Natural killer cell (primary cell): Measurements from ENCODE around the gene RMI2. TPM values are rescaled to one million over a fixed set of nuclear protein-coding genes. Genes with fewer than 3 reads are reported as not detected.

Source experiments
- ATAC-seq, 3 donors: fragments of 150-1000 bp in 2 of 3; fragments of 200-7000 bp in 1 of 3; cut with Tn5 transposase; 1 replicate in 1 of 3; 2 replicates in 2 of 3; pipeline ENCODE4 v1.10.0; 2021; ENCODE audit warnings: mild to moderate bottlenecking in 2 of 3, moderate library complexity in 2 of 3
- DNase-seq, 2 donors: peaks; one replicate each; pipeline versions ENCODE4 v3.0.0 to v3.0.0-alpha.2; 2013 to 2021; ENCODE audit warnings: mixed read lengths in 1 of 2
- H3K27ac ChIP-seq: one replicate; pipeline ENCODE4 v1.5.1; 2013; ENCODE audit warnings: mild to moderate bottlenecking, low read length
- H3K27me3 ChIP-seq: one replicate; pipeline ENCODE4 v1.6.1; 2013; ENCODE audit warnings: low read length; ENCODE audit not compliant: control insufficient read depth, insufficient read depth
- H3K36me3 ChIP-seq: one replicate; pipeline ENCODE4 v1.6.1; 2013; ENCODE audit warnings: low read length; ENCODE audit not compliant: control insufficient read depth, insufficient read depth
- H3K4me1 ChIP-seq: one replicate; pipeline ENCODE4 v1.6.1; 2013; ENCODE audit warnings: low read length; ENCODE audit not compliant: control insufficient read depth, insufficient read depth
- H3K4me3 ChIP-seq: one replicate; pipeline ENCODE4 v1.5.1; 2013; ENCODE audit warnings: low read length
- H3K9me3 ChIP-seq: one replicate; pipeline ENCODE4 v1.6.1; 2013; ENCODE audit warnings: low read length; ENCODE audit not compliant: control insufficient read depth, insufficient read depth
- H3K27ac Mint-ChIP-seq, 2 donors: one replicate each; pipeline ENCODE4 v1.8.0; 2022; ENCODE audit warnings: mild to moderate bottlenecking in 2 of 2, mixed read lengths in 2 of 2, moderate library complexity in 1 of 2
- H3K27me3 Mint-ChIP-seq, 2 donors: one replicate each; pipeline ENCODE4 v1.8.0; 2022; ENCODE audit warnings: low read depth in 2 of 2, mixed read lengths in 2 of 2
- H3K36me3 Mint-ChIP-seq: one replicate; pipeline ENCODE4 v1.8.0; 2022; ENCODE audit warnings: mixed read lengths
- H3K4me1 Mint-ChIP-seq, 2 donors: one replicate each; pipeline ENCODE4 v1.8.0; 2022; ENCODE audit warnings: mixed read lengths in 2 of 2
- H3K4me3 Mint-ChIP-seq: one replicate; pipeline ENCODE4 v1.8.0; 2022; ENCODE audit warnings: mild to moderate bottlenecking, moderate library complexity, mixed read lengths
- H3K9me3 Mint-ChIP-seq, 2 donors: one replicate each; pipeline ENCODE4 v1.8.0; 2022; ENCODE audit warnings: mixed read lengths in 2 of 2
- WGBS: methylation state at CpG from one replicate; pipeline ENCODE4 v1.1.7; 2013; ENCODE audit warnings: missing lambda C conversion rate; ENCODE audit not compliant: insufficient coverage; 5-methylcytosine and 5-hydroxymethylcytosine counted together
- intact Hi-C: fragments of 100-400 bp; cut with micrococcal nuclease; formaldehyde crosslinking; loops from one replicate; pipeline ENCODE4 v1.14.2; 2022
- total RNA-seq, 4 donors: library from RNA; stranded (reverse); fragments of 120-200 nt in 1 of 4; gene quantifications; one replicate each; pipeline versions ENCODE4 v1.2.3 to v1.2.4, GENCODE V29; 2013 to 2022
- TF ChIP-seq, protein P1 (sequence below): fragments of 200-600 bp; IDR thresholded peaks from one replicate; pipeline ENCODE4 v1.8.0; 2022; ENCODE audit warnings: antibody characterized with exemption

The RMI2 gene
- total RNA-seq, 3 donors from 2014 or later (not counting 1 experiment from before 2014, with no cell fraction given) = 0.83 to 1.1 (median 0.93) TPM

DNA sequence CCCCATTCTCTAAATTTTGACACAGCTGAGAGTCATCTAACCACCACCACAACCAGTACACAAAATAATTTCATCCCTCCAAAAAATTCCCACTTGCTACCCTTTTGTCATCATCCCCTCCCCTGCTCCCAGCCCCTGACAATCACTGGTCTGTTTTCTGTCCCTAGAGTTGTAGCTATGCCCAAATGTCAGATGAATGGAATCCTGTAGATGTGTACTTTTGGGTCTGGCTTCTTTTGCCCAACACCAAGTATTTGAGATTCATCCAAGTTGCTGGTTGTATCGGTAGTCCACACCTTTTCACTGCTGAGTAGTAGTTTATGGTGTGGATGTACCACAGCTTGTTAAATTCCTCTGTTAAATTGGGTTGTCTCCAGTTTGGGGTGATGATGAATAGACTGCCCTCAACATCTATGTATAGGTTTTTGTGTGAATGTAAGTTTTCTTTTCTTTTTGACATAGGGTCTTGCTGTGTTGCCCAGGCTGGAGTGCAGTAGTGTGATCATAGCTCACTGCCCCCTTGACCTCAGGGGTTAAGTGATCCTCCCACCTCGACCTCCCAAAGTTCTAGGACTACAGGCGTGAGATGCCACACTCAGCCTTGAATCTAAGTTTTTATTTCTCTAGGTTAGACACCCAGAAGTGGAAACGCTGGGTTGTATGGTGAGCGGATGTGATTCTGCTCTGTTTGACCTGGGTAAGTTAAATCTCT, 14.6 kb upstream of the RMI2 start:
- peaks cover 38 to 53% of the 10 kb centered on the region in 2 donors for H3K27me3 Mint-ChIP-seq
- peaks cover 10% of the 10 kb centered on the region for H3K27me3 ChIP-seq
- no peak overlapping the region for H3K4me3 Mint-ChIP-seq
- WGBS = 94% methylated on average over 5 of the region's 5 CpGs
- no peak overlapping the region for H3K27ac Mint-ChIP-seq
- H3K9me3 ChIP-seq = peaks cover 7% of the 10 kb centered on the region
- H3K4me3 ChIP-seq = no peak overlapping the region
- DNase-seq (no peak), ATAC-seq (no peak)
- H3K36me3 Mint-ChIP-seq = no peaks in the 10 kb centered on the region
- H3K4me1 Mint-ChIP-seq = peaks cover 19 to 23% of the 10 kb centered on the region in 2 donors
- no peaks in the 10 kb centered on the region for H3K9me3 Mint-ChIP-seq
- H3K36me3 ChIP-seq = no peaks in the 10 kb centered on the region
- peaks cover 32% of the 10 kb centered on the region for H3K4me1 ChIP-seq
- intact Hi-C loops = no loop called here
- TF ChIP-seq, protein P1, sequence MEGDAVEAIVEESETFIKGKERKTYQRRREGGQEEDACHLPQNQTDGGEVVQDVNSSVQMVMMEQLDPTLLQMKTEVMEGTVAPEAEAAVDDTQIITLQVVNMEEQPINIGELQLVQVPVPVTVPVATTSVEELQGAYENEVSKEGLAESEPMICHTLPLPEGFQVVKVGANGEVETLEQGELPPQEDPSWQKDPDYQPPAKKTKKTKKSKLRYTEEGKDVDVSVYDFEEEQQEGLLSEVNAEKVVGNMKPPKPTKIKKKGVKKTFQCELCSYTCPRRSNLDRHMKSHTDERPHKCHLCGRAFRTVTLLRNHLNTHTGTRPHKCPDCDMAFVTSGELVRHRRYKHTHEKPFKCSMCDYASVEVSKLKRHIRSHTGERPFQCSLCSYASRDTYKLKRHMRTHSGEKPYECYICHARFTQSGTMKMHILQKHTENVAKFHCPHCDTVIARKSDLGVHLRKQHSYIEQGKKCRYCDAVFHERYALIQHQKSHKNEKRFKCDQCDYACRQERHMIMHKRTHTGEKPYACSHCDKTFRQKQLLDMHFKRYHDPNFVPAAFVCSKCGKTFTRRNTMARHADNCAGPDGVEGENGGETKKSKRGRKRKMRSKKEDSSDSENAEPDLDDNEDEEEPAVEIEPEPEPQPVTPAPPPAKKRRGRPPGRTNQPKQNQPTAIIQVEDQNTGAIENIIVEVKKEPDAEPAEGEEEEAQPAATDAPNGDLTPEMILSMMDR = no peak
- no peak overlapping the region for H3K27ac ChIP-seq

DNA sequence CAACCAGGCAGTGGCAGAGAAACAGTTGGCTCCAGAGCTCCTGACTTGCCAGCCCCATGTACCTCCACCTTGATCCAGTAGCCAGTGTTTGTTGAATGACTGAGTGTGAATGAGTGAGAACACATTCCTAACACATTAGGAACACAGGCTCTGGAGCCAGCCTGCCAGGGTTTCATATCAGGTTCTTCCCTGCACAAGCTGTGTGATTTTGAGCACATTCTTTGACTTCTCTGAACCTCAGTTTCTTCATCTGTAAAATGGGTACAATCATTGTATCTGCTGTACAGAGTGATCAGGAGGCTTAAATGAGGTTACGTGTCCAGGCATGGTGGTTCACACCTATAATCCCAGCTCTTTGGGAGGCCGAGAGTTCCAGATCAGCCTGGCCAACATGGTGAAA, 13.3 kb upstream of the RMI2 start:
- H3K27ac Mint-ChIP-seq = no peak overlapping the region

DNA sequence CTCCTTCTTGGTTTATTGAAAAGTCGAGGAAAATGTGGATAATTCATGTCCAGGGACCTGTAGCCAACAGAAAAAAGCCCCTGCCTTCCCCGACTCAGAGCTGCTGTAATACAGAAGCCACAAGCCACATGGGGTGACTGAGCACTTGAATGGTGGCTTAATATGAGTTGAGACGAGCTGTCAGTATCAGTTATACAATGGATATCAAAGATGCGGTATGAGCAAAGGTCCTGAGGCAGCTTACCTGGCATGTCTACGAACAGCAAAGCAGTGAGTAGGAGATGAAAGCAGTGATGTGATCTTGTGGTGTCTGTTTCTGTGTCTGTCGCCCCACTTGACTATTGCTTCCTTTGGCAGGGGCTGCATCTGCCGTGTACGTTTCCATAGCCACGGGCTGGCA, 12.2 kb upstream of the RMI2 start:
- WGBS = 82% methylated on average over 8 of the region's 9 CpGs
- ATAC-seq = no peak
- peaks cover 12% of the 10 kb centered on the region in 2 donors for H3K4me1 Mint-ChIP-seq

More for the DNA sequence above, 13.3 kb upstream of the RMI2 start:
- TF ChIP-seq, protein P1 = no peak
- peaks cover 34 to 48% of the 10 kb centered on the region in 2 donors for H3K27me3 Mint-ChIP-seq
- H3K4me3 Mint-ChIP-seq = no peak overlapping the region
- Histone ChIP-seq H3K36me3 (no peaks in the 10 kb centered on the region), H3K4me3 (no peak overlapping the region), H3K27ac (no peak overlapping the region), H3K27me3 (peaks cover 7% of the 10 kb centered on the region), H3K9me3 (peaks cover 4% of the 10 kb centered on the region), H3K4me1 (peaks cover 25% of the 10 kb centered on the region)
- H3K4me1 Mint-ChIP-seq = peaks cover 19 to 20% of the 10 kb centered on the region in 2 donors
- no peak for ATAC-seq
- H3K9me3 Mint-ChIP-seq = no peaks in the 10 kb centered on the region
- WGBS = 90% methylated on average over 2 of the region's 2 CpGs
- no peak for DNase-seq
- intact Hi-C loops = no loop called here
- no peaks in the 10 kb centered on the region for H3K36me3 Mint-ChIP-seq

More for the DNA sequence above, 12.2 kb upstream of the RMI2 start:
- intact Hi-C loops = no loop called here
- no peaks in the 10 kb centered on the region for H3K36me3 Mint-ChIP-seq
- TF ChIP-seq, protein P1 = no peak
- Histone ChIP-seq H3K4me3 (no peak overlapping the region), H3K27ac (no peak overlapping the region), H3K4me1 (peaks cover 14% of the 10 kb centered on the region), H3K36me3 (no peaks in the 10 kb centered on the region), H3K9me3 (no peaks in the 10 kb centered on the region), H3K27me3 (peaks cover 2% of the 10 kb centered on the region)
- no peaks in the 10 kb centered on the region for H3K9me3 Mint-ChIP-seq
- peaks cover 25 to 38% of the 10 kb centered on the region in 2 donors for H3K27me3 Mint-ChIP-seq
- no peak overlapping the region for H3K4me3 Mint-ChIP-seq
- H3K27ac Mint-ChIP-seq = no peak overlapping the region
- no peak for DNase-seq
